Activated naive CD4-positive, alpha-beta T cell treated with anti-CD3 and anti-CD28 coated beads, Interleukin-2, amount 50 U/mL, for 72 hours (primary cell): ENCODE data around the gene FAM170B. TPM values are rescaled to one million over a fixed set of nuclear protein-coding genes. Genes with fewer than 3 reads are reported as not detected.

Experiments
- ATAC-seq, 2 donors: fragments of 150-1000 bp; cut with Tn5 transposase; 2 replicates each; pipeline ENCODE4 v1.10.0; 2021; ENCODE audit warnings: mild to moderate bottlenecking in 2 of 2, moderate library complexity in 2 of 2
- DNase-seq, 2 donors: peaks; one replicate each; pipeline ENCODE4 v3.0.0; 2021 to 2022; ENCODE audit warnings: low spot score in 2 of 2
- H3K27ac Mint-ChIP-seq, 2 donors: one replicate each; pipeline ENCODE4 v1.8.0; 2022; ENCODE audit warnings: mild to moderate bottlenecking in 2 of 2, mixed read lengths in 2 of 2
- H3K36me3 Mint-ChIP-seq, 2 donors: one replicate each; pipeline ENCODE4 v1.8.0; 2022; ENCODE audit warnings: mixed read lengths in 2 of 2
- H3K9me3 Mint-ChIP-seq, 2 donors: one replicate each; pipeline ENCODE4 v1.8.0; 2022; ENCODE audit warnings: mixed read lengths in 2 of 2
- total RNA-seq, 2 donors: library from RNA; stranded (reverse); gene quantifications; one replicate each; pipeline ENCODE4 v1.2.3, GENCODE V29; 2022

The FAM170B gene
- total RNA-seq, 2 donors from 2014 or later: not detected

GRCh38 chr10:49106451-49106850, 27.4 kb downstream of the FAM170B start:
- no peak overlapping the region for H3K27ac Mint-ChIP-seq
- H3K36me3 Mint-ChIP-seq: no peaks in the 10 kb centered on the region
- no peak for ATAC-seq
- H3K9me3 Mint-ChIP-seq: peaks cover 0 to 13% of the 10 kb centered on the region in 2 donors
- DNase-seq: no peak

GRCh38 chr10:49105076-49105475, 28.7 kb downstream of the FAM170B start:
- Mint-ChIP-seq H3K36me3 (no peaks in the 10 kb centered on the region), H3K27ac (no peak overlapping the region), H3K9me3 (peaks cover 0 to 13% of the 10 kb centered on the region in 2 donors)
- ATAC-seq: no peak
- no peak for DNase-seq

GRCh38 chr10:49104323-49104722, 29.5 kb downstream of the FAM170B start:
- DNase-seq (no peak), ATAC-seq (no peak)
- Mint-ChIP-seq H3K36me3 (no peaks in the 10 kb centered on the region), H3K9me3 (peaks cover 0 to 13% of the 10 kb centered on the region in 2 donors), H3K27ac (no peak overlapping the region)

- no peaks in the 10 kb centered on the region for H3K36me3 Mint-ChIP-seq
- H3K9me3 Mint-ChIP-seq: peaks cover 0 to 13% of the 10 kb centered on the region in 2 donors
- DNase-seq (no peak), ATAC-seq (no peak)
- no peak overlapping the region for H3K27ac Mint-ChIP-seq
Measured at GRCh38 chr10:49103761-49104160, 30.1 kb downstream of the FAM170B start.

- no peak overlapping the region for H3K27ac Mint-ChIP-seq
- ATAC-seq (no peak), DNase-seq (no peak)
- peaks cover 0 to 3% of the 10 kb centered on the region in 2 donors for H3K9me3 Mint-ChIP-seq
- no peaks in the 10 kb centered on the region for H3K36me3 Mint-ChIP-seq
Measured at GRCh38 chr10:49099046-49099445, 34.8 kb downstream of the FAM170B start.

GRCh38 chr10:49096890-49097445, 36.9 kb downstream of the FAM170B start:
- H3K9me3 Mint-ChIP-seq: peaks cover 0 to 3% of the 10 kb centered on the region in 2 donors
- DNase-seq (no peak), ATAC-seq (no peak)
- no peak overlapping the region for H3K27ac Mint-ChIP-seq
- no peaks in the 10 kb centered on the region for H3K36me3 Mint-ChIP-seq

GRCh38 chr10:49094646-49095045, 39.2 kb downstream of the FAM170B start:
- H3K9me3 Mint-ChIP-seq: no peaks in the 10 kb centered on the region
- ATAC-seq (no peak), DNase-seq (no peak)
- no peak overlapping the region for H3K27ac Mint-ChIP-seq
- H3K36me3 Mint-ChIP-seq: no peaks in the 10 kb centered on the region

- Mint-ChIP-seq H3K36me3 (no peaks in the 10 kb centered on the region), H3K27ac (no peak overlapping the region), H3K9me3 (no peaks in the 10 kb centered on the region)
- DNase-seq (no peak), ATAC-seq (no peak)
Measured at GRCh38 chr10:49093922-49094321, 39.9 kb downstream of the FAM170B start.

GRCh38 chr10:49092477-49092876, 41.3 kb downstream of the FAM170B start:
- peaks cover under 1 to 2% of the 10 kb centered on the region in 2 donors for H3K9me3 Mint-ChIP-seq

GRCh38 chr10:49091450-49092210, 42.2 kb downstream of the FAM170B start:
- Mint-ChIP-seq H3K36me3 (no peaks in the 10 kb centered on the region), H3K27ac (no peak overlapping the region), H3K9me3 (peaks cover 8 to 9% of the 10 kb centered on the region in 2 donors)
- ATAC-seq (no peak), DNase-seq (no peak)

More at GRCh38 chr10:49092477-49092876, 41.3 kb downstream of the FAM170B start:
- DNase-seq (no peak), ATAC-seq (no peak)
- no peaks in the 10 kb centered on the region for H3K36me3 Mint-ChIP-seq
- H3K27ac Mint-ChIP-seq: no peak overlapping the region

GRCh38 chr10:49090696-49091380, 43.0 kb downstream of the FAM170B start:
- H3K36me3 Mint-ChIP-seq: no peaks in the 10 kb centered on the region
- H3K9me3 Mint-ChIP-seq: peaks cover 9 to 12% of the 10 kb centered on the region in 2 donors
- no peak for ATAC-seq
- no peak for DNase-seq
- H3K27ac Mint-ChIP-seq: no peak overlapping the region

- DNase-seq (no peak), ATAC-seq (no peak)
- Mint-ChIP-seq H3K27ac (no peak overlapping the region), H3K36me3 (no peaks in the 10 kb centered on the region), H3K9me3 (peaks cover 9 to 12% of the 10 kb centered on the region in 2 donors)
Measured at GRCh38 chr10:49090189-49090575, 43.6 kb downstream of the FAM170B start.

GRCh38 chr10:49089557-49090188, 44.1 kb downstream of the FAM170B start:
- ATAC-seq (no peak), DNase-seq (no peak)
- no peak overlapping the region for H3K27ac Mint-ChIP-seq
- H3K36me3 Mint-ChIP-seq: no peaks in the 10 kb centered on the region
- H3K9me3 Mint-ChIP-seq: peaks cover 9 to 12% of the 10 kb centered on the region in 2 donors

GRCh38 chr10:49089152-49089551, 44.7 kb downstream of the FAM170B start:
- DNase-seq (no peak), ATAC-seq (no peak)
- Mint-ChIP-seq H3K36me3 (no peaks in the 10 kb centered on the region), H3K9me3 (peaks cover 9 to 12% of the 10 kb centered on the region in 2 donors), H3K27ac (no peak overlapping the region)

GRCh38 chr10:49086889-49087288, 46.9 kb downstream of the FAM170B start:
- DNase-seq (no peak), ATAC-seq (no peak)
- H3K9me3 Mint-ChIP-seq: peaks cover 9 to 12% of the 10 kb centered on the region in 2 donors
- H3K36me3 Mint-ChIP-seq: no peaks in the 10 kb centered on the region
- H3K27ac Mint-ChIP-seq: no peak overlapping the region

GRCh38 chr10:49083261-49083660, 50.6 kb downstream of the FAM170B start:
- Mint-ChIP-seq H3K27ac (no peak overlapping the region), H3K36me3 (no peaks in the 10 kb centered on the region), H3K9me3 (peaks cover 9 to 12% of the 10 kb centered on the region in 2 donors)
- DNase-seq (no peak), ATAC-seq (no peak)

- DNase-seq (no peak), ATAC-seq (no peak)
- Mint-ChIP-seq H3K36me3 (no peaks in the 10 kb centered on the region), H3K9me3 (peaks cover 9 to 12% of the 10 kb centered on the region in 2 donors), H3K27ac (no peak overlapping the region)
Measured at GRCh38 chr10:49082766-49083165, 51.1 kb downstream of the FAM170B start.
